GM21447 (cell line): ENCODE measurements around the gene ADGRL1.

Experiments used
- ATAC-seq: cut with Tn5 transposase; IDR thresholded peaks from one replicate; pipeline ENCODE4 v1.9.1; 2021; ENCODE audit not compliant: unreplicated experiment

Gene ADGRL1

GRCh38 chr19:14114854-14115253, 91.1 kb downstream of the ADGRL1 start:
- no peak for ATAC-seq

DNA sequence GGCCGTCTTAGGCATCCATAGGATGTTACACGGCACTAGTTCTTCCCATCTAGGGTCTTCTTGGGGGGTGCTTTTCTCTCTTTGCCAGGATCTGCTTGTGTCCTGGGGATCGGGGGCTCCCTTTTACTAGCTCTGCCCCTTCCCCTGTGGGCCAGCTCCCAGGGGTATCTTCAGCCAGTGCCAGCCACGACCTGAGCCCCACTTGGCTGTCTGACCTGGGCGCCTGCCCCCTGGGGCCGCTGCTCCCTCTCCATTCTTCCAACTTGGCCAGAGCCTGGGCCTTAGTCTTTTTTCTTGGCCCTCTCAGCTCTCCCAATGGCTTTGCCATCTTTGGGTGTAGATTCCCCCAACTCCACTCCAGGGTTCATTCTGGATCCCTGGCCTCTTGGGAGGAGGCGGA, 91.5 kb downstream of the ADGRL1 start:
- no peak for ATAC-seq

GRCh38 chr19:14113762-14114414, 92.1 kb downstream of the ADGRL1 start:
- no peak for ATAC-seq

- no peak for ATAC-seq
These were observed 93.1 kb downstream of the ADGRL1 start for GRCh38 chr19:14112809-14113385.

GRCh38 chr19:14112051-14112808, 93.7 kb downstream of the ADGRL1 start:
- ATAC-seq, result no peak

DNA sequence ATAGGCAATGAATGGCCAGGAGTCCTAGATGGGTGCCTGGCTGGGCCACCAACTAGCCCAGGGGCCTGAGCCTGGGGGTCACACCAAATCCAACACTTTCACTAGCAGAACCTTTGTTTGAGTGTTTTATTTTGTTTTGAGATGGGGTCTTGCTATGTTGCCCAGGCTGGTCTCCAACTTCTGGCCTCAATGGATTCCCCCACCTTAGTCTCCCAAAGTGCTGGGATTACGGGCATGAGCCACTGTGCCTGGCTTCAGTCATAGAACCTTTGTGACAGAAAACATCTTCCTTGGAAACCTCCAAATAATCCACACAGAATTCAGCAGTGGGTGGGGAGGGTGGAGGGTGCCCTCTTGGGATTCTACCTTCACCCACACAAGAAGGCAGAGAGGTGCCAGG, 94.5 kb downstream of the ADGRL1 start:
- no peak for ATAC-seq

GRCh38 chr19:14110650-14111049, 95.3 kb downstream of the ADGRL1 start:
- no peak for ATAC-seq

GRCh38 chr19:14107581-14108461, 98.1 kb downstream of the ADGRL1 start:
- no peak for ATAC-seq

DNA sequence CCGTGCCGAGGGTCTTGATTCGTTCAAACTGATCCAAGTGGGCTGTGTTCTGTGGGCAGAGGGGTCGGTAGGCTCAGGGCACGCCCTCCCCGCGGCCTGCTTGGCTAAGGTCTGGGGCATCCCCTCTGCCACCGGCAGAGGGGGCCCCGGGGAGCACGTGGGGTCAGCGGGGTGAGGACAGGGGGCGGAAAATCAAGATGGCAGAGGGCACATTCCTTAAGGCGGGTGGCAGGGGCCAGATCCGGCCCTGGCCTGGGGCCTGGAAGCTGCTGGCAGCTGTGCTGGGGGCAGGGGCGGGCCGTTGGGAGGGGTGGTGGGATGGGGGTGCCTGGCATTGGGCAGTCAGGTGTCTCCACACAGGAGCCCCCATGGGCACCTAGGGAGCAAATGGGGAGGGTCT, 99.1 kb downstream of the ADGRL1 start:
- ATAC-seq, result no peak

DNA sequence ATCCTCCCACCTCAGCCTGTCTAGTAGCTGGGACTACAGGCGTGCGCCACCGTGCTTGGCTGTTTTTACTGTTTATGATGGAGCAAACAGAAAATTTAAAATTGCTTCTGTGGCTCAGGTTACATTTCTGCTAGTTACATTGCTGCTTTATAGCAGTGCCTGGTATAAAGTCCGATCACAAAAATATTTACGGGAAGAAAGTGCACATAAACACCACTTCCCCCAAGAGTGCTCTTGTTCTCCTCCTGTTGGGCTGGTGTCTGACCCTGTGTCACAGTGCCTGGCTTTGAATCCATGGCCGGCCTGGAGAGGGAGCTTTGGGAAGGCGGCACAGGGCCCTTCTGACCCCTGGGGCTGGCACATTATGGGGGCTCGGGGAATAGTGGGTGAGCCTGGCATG, 100.3 kb downstream of the ADGRL1 start:
- ATAC-seq, result no peak

DNA sequence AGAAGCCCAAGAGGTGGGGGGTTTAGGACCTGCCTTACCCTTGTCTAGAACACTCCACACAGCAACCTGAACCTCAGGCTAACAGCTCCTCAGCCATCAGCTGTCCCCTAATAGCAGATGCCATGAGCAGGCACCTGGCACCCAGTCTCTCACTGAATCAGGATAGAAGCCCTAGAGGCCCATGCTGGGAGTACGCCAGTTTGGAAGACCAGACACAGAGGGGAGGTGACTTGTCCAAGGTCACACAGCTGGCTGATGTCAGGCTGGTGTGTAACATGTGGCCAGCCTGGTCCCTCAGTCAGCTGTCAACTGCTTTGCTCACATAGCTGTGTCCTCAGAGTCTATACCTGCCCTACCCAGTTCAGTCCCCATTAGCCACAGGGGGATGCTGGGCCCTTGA, 102.7 kb downstream of the ADGRL1 start:
- no peak for ATAC-seq

GRCh38 chr19:14102756-14103155, 103.2 kb downstream of the ADGRL1 start:
- no peak for ATAC-seq

DNA sequence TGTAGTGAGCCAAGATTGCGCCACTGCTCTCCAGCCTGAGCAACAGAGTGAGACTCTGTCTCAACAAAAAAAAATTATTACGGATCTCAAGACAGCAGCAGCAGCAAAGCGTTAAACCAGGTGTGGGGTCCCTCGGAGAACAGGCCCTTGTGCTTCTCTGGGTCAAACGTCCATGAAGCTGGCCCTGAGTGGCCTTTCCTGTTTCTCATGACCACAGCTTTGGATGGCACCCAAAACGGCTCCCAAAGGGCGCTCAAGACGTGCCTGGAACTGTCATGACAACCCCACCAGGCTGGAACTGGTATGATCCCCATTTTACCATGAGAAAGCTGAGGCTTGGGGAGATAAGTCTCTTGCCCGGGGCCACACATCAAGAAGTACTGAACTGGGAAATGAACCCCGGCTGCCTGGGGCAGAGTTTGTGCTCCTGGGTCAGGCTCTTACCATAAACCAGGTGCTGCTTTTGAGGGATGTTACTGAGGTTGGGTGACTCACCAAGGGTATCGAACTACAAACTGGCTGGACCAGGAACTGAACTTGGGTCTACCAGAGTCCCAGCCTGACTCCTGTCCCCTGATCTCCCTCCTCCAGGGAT, 103.8 kb downstream of the ADGRL1 start:
- no peak for ATAC-seq

DNA sequence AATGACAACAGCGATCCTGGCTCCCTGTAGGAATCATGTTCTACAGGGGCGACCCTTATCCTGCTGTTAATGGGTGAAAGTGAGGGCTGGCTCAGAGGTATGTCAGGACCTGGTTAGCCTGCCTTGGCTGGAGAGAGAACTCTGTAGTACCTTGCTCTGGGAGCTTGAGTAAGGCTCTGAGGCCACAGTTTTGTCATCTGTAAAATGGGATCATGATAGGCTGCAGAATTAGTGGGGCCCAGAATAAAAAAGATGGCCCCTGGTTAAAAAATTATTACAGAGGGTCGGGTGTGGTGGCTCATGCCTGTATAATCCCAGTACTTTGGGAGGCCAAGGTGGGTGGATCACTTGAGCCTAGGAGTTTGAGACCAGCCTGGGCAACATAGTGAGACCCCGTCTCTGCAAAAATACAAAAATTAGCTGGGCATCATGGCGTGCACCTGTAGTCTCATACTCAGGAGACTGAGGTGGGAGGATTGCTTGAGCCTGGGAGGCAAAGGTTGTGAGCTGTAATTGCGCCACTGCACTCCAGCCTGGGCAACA, 104.9 kb downstream of the ADGRL1 start:
- ATAC-seq, result no peak
